CMK (cell line): ENCODE measurements around the gene FLAD1.

Experiments used
- DNase-seq: peaks from one replicate; pipeline ENCODE4 v3.0.0-alpha.2; 2010; ENCODE audit warnings: low read depth

Gene FLAD1

DNA sequence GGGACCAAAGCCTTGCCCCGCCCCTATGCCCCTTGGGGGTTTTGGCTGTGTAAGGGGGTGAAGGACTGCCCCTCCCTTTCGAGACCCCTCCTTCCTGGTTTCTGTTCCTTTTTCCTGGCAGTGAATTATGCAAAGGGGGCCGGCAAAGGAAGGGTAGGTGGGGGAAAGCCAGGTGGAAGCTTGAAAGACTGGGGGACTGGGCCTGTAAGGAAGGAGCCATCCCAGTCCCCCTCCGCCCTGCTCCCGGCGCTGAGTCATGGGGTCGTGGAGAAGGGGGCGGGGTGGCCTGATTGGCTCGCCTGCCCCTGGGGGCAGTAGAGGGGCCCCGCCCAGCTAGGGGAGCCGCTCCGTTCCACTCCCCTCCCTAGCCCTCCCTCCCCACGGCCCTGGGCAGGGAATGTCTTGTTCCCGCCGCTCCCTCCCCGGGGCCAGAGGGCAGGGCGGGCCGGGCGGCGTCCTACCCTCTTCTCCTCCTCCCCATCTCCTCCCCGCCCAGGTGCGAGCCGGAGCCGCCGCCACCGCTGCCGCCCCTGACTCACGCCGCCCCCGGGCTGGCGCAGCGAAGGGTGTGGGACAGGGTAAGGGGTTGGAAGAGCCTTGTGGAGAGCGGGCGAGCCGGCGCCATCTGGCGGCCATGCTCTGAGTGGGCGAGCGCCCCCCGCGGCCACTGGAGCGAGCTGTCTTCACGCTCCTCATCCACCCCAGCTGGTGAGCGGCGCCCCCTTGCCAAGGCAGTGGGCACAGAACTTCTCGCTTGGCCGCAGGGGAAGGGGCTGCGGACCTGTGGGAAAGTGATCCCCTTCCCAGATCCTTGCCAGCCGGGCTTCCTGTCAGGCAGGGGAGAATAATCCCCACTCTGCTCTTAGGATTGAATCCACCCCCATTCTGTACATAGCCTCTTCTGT, 34.1 kb downstream of the FLAD1 start:
- DNase-seq: no peak

DNA sequence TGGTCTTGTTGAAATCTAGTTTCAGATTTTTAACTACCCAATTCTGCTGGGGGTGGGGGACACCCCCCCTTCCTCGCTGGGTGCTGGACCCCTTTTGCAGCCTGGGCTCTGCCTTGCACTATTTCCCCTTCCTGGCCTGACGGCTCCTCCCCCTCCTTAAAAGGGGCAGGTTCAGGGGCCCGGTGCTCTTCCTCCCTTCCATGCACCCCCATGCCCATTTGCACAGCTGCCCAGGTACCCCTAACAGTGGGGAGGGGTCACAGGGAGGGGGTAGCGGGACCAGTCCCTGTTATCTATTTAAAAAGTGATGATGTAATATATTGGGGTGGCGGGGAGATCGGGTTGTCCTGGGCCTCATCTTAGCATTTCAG, 34.8 kb downstream of the FLAD1 start:
- DNase-seq: no peak

DNA sequence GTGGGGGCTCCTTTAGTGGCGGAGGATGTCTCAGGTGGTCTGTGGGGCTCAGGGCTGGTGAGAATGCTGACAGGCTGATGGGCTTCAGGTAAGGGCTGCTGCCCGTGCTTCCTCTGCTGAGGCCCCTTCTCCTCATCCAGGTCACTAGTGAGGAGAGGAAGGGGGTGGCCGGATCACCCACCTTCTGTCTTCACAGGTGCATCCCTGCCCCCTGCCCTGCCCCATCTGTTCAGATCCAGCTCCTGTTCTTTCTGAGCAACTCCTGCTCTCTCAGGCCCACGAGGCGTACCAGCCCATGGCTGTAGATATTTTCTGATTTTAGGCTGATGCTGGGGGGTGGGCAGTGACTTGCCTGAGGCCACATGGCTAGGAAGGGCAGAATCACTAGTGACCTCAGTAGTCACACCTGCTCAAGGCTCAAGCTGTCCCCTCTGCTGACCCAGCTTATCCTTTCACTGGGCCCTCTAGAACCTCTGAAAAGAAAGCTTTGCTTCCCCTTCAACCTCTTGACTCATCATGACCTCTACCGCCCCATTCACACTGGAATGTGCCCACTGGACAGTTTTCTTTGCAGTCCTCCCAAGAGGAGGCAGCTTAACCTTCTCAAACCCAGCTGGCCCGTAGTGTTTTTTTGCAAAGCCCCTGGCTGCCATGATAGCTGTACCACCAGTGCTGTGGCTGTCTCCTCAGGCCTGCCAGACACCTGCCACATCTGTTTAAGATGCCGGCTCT, 35.6 kb downstream of the FLAD1 start:
- no peak for DNase-seq

DNA sequence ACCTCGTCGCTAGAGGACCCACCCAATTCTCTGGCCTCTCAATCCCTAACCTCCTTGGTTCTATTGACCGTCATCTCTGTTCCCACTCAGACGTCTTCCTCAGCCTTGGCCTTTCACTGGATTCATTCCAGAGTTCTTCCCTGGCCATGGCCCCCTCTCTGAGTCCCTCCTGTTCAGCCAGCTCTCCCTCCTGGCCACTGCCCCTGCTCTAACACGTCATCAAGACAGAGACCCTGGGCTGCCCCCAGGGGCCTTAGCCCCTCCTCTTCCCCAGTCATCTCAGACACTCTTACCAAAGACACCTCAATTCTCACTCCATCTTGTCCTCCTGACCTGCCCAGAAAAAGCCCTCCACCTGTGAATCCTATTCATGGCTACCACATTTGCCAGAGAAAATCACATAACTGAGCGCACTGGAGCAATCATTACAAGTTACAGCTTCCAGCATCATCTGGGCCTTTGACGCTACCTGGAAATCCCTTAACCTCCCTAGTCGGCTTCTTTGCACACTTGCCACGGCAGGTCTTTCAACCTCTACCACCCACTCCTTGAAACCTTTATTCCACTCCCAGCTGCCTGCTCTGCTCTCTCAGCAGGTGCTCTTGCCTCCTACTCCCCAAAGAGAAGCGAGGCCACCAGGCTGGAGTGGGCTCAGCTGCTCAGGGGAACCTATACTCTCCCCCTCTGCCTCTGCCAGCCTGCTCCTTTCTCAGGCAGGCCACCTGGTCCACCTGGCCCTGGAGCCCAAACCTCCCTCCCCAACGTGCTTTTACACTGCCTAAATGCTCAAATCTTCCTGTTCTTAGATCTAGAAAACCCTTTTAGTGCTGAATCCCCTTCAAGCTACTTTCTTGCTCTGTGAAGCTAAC, 36.5 kb downstream of the FLAD1 start:
- no peak for DNase-seq

DNA sequence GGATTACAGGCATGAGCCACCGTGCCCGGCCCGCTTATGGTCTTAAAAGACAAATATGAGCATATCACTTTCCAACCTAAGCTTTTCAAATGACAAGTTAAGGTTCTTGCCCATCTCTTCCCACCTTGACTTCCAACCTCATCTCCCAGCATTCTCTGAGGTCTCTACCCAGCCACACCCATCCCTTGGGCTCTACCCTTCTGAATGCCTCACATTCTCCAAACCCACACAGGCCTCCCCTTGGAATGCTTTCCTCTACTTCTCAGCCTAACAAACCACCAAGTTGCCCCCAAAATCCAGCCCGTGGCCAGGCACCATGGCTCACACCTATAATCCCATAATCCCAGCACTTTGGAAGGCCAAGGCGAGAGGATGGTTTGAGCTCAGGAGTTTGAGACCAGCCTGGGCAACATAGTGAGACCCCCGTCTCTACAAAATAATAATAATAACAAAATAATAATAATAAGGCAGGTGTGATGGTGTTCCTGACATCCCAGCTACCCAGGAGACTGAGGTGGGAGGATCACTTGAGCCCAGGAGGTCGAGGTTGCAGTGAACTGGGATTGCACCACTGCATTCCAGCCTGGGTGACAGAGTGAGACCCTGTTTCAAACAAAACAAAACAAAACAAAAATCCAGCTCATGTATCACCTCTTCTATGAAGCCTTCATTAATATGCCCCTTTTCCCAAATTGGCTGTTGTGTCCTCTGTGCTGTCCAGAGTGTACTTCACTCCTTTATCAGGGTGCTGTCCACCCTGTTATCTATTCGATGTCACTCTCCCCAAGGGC, 39.2 kb downstream of the FLAD1 start:
- DNase-seq: no peak

DNA sequence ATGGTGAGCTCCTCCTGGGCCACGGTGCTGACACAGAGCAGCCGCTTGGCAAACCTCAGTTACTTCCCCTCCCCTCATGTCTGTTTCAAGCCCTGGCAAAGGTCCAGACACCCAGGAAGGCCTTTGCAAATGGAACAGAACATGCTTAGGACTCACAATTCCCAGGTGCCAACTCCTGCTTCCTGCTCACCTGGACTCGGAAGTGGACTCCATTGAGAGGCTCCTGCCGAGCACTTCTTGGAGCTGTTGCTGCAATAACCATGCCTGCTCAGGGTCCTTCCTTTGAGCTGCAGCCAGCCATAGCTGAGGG, 39.7 kb downstream of the FLAD1 start:
- DNase-seq: no peak

DNA sequence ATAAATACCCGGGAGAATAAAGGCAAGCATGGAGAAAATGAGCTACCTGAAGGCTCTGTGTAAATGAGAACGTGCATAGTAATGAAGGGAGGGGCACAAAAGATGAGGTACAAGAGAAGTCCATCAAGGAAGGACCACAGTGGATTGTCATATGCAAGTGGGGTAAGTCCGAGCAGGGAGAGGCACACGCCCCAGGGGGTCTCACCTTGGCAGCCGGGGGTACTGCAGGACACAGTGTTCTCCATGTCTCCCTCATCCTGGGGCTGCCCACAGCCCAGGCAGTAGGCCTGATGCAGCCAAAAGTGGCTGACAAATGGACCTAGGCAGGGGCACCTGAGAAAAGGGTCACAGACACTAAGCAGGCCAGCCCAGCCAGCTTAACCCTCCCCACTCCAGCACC, 40.5 kb downstream of the FLAD1 start:
- no peak for DNase-seq

DNA sequence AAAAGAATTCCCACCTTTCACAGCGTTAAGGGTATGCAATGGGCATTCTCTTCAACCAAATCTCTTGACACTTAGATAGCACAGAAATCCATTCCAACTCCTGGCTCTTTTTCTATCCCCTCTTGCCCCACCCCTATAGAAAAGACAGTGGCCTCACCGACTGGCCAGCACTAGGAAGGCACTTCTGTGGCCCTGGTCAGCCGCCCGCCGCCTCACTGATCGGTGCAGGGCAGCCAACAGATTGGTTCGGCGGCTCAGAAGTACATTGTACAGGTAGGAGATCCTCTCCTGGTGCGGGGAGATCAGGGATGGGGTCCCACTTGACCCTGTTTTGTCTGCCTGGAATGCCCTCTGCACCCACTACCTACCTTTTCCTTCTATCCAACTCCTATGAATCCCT, 41.2 kb downstream of the FLAD1 start:
- no peak for DNase-seq

DNA sequence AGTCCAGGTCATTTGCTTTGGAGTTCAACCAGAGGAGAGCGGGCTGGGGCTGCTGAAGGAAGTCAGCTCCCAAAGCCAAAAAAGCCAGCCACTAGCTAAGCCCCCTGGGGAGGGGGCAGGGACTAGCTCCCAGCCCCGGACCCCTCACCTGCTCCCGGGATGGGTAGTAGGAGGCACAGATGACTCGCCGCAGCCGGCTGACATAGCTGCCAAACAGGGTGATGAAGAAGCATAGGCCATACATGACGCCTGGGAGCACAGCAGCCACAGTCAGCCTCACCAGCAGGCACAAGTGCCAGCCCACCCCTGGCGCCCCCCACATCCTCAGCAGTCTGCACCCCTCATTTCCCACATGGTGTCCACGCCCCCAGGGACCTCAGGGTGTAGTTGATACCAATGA, 43.0 kb downstream of the FLAD1 start:
- no peak for DNase-seq

DNA sequence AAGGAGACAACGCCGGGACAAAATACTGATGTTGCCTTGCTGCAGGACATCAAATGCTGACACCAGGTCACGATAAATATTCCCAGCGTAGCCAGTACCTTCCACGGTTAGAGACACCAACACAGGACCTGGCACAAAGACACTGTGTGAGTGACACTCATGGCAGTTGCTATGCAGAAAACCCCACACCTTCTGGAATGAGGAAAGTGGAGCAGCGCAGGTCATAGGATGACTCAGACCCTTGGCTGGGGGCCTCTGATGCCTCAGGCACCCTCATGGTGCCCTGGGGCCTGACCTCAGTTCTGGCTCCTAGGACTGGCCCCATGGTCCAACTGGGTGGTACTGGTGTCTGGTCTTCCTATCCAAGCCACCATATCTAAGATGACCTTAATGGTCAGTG, 43.4 kb downstream of the FLAD1 start:
- no peak for DNase-seq

DNA sequence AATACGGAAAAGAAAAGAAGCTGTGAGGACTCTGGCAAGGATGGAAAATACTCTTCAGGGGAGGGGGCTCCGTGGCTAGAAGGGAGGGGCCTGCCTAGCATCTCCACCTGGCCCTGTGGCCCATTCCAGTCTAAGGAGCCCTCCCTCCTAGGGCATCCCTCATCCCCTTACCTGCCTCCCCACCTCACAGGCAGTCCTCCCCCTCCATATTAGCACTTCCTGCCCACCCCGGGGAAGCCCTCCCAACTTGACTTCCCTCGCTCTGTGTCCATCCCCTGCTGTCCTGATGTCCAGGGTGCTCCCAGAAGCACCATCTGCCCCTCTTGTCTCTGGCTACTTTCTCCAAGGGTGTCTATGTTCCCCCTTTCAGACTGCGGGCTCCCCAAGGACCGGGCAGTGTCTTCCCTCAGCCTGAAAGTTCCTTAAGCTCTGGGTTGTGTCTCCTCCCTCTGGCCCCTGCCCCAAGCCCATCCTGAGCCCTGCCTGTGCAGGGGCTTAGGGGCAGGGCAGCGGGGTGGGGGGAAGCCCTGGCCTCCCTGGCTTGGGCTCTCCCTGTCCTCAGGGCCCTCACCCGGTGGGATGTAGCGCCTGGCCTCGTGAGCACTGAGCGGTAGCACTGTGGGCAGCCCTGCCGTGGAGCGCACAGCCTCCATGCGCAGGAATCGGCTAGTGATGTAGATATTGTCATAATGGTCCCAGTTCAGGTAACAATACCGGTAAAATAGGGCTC, 46.5 kb downstream of the FLAD1 start:
- DNase-seq: no peak

DNA sequence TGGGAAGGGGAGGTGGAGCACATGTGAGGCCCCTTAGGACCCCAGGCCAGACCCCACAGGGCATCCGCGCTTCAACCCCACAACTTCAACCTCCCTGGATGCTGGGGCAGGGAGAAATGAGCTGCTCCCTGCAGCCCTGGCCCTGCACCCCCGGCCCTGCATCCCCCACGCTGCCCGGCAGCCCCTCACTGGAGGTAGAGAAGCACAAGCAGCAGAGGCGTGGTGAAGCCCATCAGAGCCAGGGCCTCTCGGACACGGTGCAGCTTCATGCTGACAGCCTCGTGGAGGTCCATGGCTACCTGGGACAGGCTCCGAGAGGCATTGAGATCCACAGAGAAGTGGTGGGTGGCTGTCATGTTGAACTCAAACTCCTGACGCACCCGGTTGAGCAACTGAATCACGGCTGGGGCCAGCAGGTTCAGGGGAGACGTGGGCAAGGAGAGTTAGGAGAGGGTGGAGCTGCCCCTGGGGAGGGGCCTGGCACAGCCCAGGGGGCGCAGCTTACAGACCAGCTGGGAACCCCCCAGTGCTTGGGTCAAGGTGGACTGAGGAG, 47.2 kb downstream of the FLAD1 start:
- DNase-seq: no peak

DNA sequence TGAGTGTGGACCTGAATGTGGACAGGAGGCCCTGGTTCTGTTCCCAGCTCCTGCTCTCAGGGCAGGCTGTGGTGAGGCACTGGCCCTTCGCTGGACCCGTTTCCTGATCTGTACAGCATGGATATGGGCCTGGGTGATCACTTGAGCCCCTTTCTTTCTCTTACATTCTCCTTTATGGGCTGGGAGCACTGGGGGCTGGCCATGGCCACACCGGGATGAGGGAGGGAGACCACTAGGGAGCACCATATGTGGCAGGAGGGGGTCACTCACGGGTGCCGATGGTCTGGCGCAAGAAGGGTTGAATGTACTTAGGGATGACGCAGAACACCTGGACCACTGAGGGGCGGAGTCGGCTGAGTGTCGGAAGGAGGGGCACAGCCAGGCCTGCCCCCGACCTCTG, 47.8 kb downstream of the FLAD1 start:
- DNase-seq: no peak

DNA sequence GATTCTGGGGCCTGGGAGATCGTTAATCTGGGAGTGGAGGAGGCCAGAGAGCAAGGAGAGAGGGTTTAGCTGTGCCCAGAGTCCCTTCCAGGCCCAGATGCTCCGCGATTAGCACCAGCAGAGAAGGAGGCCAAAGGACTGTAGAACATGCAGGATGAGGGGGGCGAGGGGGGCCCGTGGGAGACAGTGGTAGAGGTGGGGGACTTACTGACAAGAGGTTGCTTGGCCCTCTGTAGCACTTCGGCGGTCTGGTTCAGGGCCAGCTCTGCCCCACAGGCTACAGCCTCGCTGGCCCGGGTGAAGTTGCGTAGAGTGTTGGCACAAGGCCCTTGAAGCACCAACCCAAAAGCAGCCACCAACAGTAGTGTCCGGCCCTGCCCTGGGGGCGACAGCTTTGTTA, 49.7 kb downstream of the FLAD1 start:
- no peak for DNase-seq

DNA sequence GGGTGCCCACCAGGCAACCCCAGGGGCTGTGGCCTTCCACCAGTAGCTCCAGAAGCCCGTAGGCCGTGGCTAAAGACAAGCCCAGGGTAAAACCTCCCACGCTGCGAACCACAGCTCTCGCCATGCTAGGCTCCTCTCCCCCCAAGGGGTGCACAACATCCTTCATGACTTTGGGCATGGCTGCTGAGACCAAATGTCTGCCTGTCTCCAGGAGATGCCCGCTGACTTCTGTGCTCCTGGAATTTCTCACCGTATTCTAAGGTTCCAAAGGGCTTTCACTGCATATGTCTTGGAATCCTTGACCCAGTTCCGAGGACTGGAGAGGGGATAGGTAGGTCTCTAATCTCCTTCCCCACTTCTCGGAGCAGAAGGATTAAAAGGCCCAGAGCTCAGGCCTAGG, 50.4 kb downstream of the FLAD1 start, which contains the start of the genes DCST1 and DCST2:
TSS of gene DCST1 (plus strand) at position 301 of the 400 bp plus-strand sequence. CDS start 213 bp downstream, outside the sequence.
TSS of gene DCST2 (minus strand) at position 258 of the 400 bp plus-strand sequence. CDS start at position 178, 80 bp downstream.
- no peak for DNase-seq

DNA sequence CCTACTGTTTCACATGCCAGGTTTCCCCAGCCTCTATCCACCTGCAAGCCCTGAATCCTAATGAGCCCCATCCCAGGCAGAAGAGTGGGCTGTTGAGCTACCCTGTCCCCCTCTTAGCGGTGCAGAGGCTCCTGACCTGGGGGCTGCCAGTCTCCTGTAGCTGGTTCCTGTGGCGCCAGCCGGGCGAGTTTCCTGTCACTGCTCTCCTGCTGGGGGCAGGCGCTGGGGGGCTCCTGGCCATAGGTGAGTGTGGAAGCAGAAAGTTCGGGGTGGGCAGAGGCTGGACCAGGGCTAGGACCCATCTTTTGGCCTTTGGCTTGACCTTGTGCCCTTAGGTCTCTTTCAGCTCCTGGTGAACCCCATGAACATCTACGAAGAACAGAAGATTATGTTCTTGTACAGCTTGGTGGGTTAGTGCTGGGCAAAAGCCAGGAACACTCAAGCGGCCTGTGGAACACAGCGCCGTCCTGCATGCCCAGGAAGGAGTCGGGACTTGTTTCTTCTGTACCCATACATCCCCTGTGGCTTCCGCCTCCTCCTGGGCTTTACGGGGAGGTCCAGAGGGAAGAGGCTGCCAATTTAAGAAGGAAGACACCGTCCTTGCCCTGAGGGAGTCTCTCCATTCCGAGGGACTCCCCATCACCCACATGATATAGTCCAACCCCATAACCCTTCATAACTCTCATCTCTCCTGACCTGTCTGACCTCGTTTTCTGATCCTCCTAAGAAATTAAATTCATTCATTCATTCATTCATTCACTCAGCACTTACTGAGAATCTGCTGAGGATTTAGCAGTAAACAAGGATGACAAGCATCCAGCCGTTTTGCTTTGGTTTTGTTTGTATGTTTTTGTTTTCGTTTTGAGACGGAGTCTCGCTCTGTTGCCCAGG, 51.4 kb downstream of the FLAD1 start:
- no peak for DNase-seq

DNA sequence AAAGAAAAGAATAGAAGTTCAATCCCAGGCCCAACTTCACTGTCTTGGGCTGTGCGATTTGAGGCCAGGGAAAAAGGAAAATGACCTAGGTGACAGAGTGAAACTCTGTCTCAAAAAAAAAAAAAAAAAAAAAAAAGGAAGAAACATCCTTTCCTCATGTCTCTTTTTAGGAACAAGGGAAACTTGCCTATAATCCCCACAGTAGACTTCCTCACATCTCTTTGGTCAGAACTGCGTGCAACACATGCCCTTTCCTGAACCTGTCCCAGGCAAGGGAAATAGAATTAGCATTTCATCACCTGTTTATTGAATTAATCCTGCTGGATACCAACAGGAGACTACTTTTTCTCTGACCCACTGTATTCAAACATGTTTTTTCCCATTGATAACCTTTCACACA, 52.8 kb downstream of the FLAD1 start:
- no peak for DNase-seq

DNA sequence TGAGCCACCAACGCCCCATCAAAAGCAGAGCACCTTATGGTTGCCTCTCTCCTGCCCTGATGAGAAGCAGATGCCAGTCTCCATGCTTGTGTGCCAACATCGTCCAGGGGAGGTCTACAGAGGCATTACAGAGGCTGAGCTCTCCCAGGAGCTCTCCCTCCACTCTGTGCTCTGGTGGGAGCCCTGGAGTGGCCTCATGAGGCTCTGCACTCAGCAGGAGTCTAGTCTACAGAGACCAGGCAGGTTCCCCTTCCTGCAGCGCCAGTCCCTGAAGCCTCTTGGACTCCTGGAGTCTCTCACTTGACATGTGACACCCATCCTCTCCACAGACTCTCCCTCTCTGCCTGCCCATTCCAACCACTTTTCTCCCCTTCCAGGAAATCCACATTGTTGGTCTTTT, 53.9 kb downstream of the FLAD1 start:
- DNase-seq: no peak

DNA sequence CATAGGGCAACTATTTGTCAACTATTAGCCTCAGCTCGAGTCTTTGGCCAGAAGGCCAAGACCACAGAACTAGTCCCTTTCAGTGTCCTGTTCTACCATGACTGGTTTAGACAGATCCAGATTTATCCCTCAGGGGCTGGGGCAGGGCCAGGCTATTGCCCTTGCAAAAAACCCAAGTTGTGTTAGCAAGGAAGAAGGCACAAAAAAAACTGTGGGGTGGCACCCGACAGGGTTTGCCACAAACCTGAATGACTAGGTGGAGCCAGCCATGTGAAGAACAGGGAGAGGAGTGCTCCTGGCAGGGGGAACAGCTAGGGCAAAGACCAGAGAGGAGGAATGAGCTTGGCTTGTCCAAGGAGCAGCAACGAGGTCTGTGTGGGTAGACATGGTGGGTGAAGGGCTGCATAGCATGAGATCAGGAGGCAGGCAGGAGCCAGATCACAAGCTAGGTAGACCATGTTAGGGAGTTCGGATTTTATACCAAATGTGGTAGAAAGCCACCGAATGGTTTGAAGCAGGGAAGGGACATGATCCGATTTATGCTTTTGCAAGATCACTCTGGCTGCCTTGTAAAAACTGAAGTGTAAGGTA, 54.8 kb downstream of the FLAD1 start:
- DNase-seq: no peak
